Heart right ventricle (tissue), 16 donors: ENCODE data around the gene ICOS. TPM values are rescaled to one million over a fixed set of nuclear protein-coding genes. Genes with fewer than 3 reads are reported as not detected.
A peak's percentile ranks its signal among the peaks of the same experiment; 100 is the strongest.

Source experiments
- ATAC-seq, 8 donors: fragments of 200-7000 bp; cut with Tn5 transposase; one replicate each; pipeline ENCODE4 v1.9.1; 2020; ENCODE audit warnings: mild to moderate bottlenecking in 8 of 8, moderate library complexity in 8 of 8, moderate number of reproducible peaks in 1 of 8
- DNase-seq, 2 donors: peaks; one replicate each; pipeline ENCODE4 v3.0.0-alpha.2; 2020
- H3K27ac ChIP-seq, 10 donors: fragments of 200-600 bp; sonication (generic) in 2 of 10; one replicate each; pipeline versions ENCODE4 v1.5.0 to v1.8.0; 2020 to 2022; ENCODE audit warnings: mild to moderate bottlenecking in 3 of 10
- H3K27me3 ChIP-seq, 7 donors: fragments of 200-600 bp; one replicate each; pipeline ENCODE4 v1.8.0; 2021 to 2022; ENCODE audit warnings: mild to moderate bottlenecking in 2 of 7
- H3K36me3 ChIP-seq, 9 donors: fragments of 200-600 bp; sonication (generic) in 1 of 9; one replicate each; pipeline versions ENCODE4 v1.5.0 to v1.8.0; 2020 to 2022; ENCODE audit warnings: mild to moderate bottlenecking in 2 of 9
- H3K4me1 ChIP-seq, 9 donors: fragments of 200-600 bp; sonication (generic) in 1 of 9; one replicate each; pipeline versions ENCODE4 v1.5.0 to v1.8.0; 2020 to 2022; ENCODE audit warnings: mild to moderate bottlenecking in 4 of 9
- H3K4me3 ChIP-seq, 10 donors: fragments of 200-600 bp; sonication (generic) in 2 of 10; one replicate each; pipeline versions ENCODE4 v1.5.0 to v1.8.0; 2020 to 2022; ENCODE audit warnings: mild to moderate bottlenecking in 7 of 10, moderate library complexity in 2 of 10
- H3K9me3 ChIP-seq, 11 donors: fragments of 200-600 bp in 10 of 11; sonication (generic) in 2 of 11; one replicate each; pipeline versions ENCODE4 v1.5.0 to v1.8.0; 2013 to 2022; ENCODE audit warnings: mild to moderate bottlenecking in 2 of 11, control low read depth in 1 of 11, moderate library complexity in 1 of 11
- WGBS, 2 donors: extraction: QIAGEN DNeasy Blood & Tissue Kit; methylation state at CpG; one replicate each; pipeline ENCODE4 v1.1.7; 2013; ENCODE audit warnings: inconsistent platforms in 1 of 2; 5-methylcytosine and 5-hydroxymethylcytosine counted together
- intact Hi-C, 10 donors: fragments of 100-400 bp; cut with DNase I; formaldehyde crosslinking; loops; one replicate each; pipeline versions ENCODE4 v1.11.1 to v1.14.2; 2022
- polyA plus RNA-seq, 2 donors: library from polyadenylated mRNA; stranded (reverse); fragments of 200-250 nt; gene quantifications; one replicate each; pipeline ENCODE4 v1.2.3, GENCODE V29; 2013
- total RNA-seq, 10 donors: library from RNA; stranded (reverse); fragmentation: NEBNext Ultra II Directional in 3 of 10; extraction: Animal tissue kit (Norgen Biotek cat#: 25700) in 3 of 10; gene quantifications; one replicate each; pipeline versions ENCODE4 v1.2.1 to v1.2.4, GENCODE V29; 2021 to 2023
- TF ChIP-seq, protein P1 (sequence below), 9 donors: fragments of 200-600 bp; sonication (generic) in 2 of 9; IDR thresholded peaks; one replicate each; pipeline versions ENCODE4 v1.5.0 to v1.8.0; 2021 to 2022; ENCODE audit warnings: antibody characterized with exemption in 9 of 9, mild to moderate bottlenecking in 5 of 9, moderate library complexity in 1 of 9
- donor health status: Arrhythmogenic right ventricular cardiomyopathy.
- donor health status: ischemic (EF 13 %, LVEDD 7.1; RV severe dilation, severe dysfunction).
- donor health status: healthy with polysubstance abuse.
- donor health status: DM: no; HTN: yes; CAD: no.
- donor health status: DM: no; HTN: no; CAD: no.
- donor health status: ischemic (EF 25% LVEDD 6.9; RV normal size, moderate dysfunction).
- donor health status: ischemic (EF 25% LVEDD 5.7; RV mildly dilated, moderate dysfunction).
- donor health status: healthy.
- donor health status: DM: yes; HTN: yes; CAD: no.
- donor health status: Ischemic cardiomyopathy.
- donor health status: ischemic (EF 35%, LVEDD 5.7; RV mildly dilated, moderate dysfunction).
- donor health status: nonischemic (EF 11% LVEDD 7.7; RV severe dilation, severe dysfunction).
- donor health status: DM: yes; HTN: yes; CAD: no.
- donor health status: PGD.
- donor health status: ischemic (EF 29% LVEDD 5.4; RV normal size, mild dysfunction).
- donor health status: nonischemic (EF 23%, LVEDD 6.1; RV moderate dilation, normal function).

ICOS gene
- total and polyA plus RNA-seq, 12 donors, result 0.01 to 1.2 (median 0.09) TPM; not detected in 7

DNA sequence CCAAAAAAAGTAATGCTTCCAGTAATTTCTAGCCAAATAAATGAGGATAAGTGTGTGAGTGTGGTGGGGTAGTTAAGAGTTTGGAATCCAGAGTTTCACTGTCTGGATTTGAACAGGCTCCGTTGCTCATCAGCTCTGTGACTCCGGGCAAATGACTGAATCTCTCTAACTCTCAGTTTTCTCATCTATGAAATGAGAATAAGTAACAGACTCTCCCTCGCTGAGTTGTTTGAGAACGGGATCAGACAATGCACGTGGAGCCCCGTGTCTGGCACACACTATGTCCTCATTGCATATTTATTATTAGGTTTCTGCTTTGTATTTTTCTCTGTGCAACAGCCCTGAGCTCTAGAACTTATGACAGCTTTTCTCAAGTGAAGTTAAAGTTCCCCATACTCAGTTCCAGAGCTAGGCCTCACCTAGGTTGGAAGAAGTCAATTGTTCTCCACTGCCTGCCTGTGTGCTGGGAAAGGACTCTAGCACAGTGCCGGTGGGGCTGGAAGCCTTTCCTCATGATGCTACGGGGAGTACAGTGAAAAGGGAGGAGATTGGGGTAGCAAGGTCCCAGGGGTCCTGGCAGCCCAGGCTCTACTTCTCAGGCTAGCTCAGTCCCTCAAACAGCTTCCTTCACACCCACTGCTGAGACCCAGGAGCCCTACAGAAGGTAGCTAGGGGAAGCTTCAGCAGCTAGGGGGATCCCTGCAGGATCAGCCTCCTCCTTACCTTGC is 1.7 kb upstream of the ICOS start:
- no peak overlapping the region for H3K4me3 ChIP-seq

DNA sequence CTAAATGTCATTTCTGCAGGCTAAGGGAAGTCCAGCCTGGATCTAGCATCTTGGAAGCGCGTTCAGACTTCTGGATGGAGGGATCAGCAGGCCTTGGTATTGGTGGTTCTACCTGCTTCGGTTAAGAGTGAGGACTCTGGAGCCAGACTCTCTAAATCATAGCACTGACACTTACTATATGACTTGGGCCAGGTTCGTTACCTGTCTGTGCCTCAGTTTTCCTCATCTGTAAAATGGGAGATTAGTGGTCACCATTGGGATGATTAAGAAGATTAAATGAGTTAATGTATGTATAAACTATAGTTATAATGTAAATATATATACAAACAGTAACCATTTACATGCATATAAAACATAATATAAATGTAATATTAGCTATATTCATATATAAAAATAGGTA is 995 bp upstream of the ICOS start:
- H3K9me3 ChIP-seq, result no peaks in the 10 kb centered on the region
- TF ChIP-seq, protein P1, sequence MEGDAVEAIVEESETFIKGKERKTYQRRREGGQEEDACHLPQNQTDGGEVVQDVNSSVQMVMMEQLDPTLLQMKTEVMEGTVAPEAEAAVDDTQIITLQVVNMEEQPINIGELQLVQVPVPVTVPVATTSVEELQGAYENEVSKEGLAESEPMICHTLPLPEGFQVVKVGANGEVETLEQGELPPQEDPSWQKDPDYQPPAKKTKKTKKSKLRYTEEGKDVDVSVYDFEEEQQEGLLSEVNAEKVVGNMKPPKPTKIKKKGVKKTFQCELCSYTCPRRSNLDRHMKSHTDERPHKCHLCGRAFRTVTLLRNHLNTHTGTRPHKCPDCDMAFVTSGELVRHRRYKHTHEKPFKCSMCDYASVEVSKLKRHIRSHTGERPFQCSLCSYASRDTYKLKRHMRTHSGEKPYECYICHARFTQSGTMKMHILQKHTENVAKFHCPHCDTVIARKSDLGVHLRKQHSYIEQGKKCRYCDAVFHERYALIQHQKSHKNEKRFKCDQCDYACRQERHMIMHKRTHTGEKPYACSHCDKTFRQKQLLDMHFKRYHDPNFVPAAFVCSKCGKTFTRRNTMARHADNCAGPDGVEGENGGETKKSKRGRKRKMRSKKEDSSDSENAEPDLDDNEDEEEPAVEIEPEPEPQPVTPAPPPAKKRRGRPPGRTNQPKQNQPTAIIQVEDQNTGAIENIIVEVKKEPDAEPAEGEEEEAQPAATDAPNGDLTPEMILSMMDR (IDR thresholded peaks at IDR 0.05), result no peak
- 96 to 97% methylated on average over 4 of the region's 4 CpGs for WGBS, 2 donors
- no peak overlapping the region for H3K4me3 ChIP-seq
- ATAC-seq (no peak), DNase-seq (no peak)
- H3K36me3 ChIP-seq, result no peaks in the 10 kb centered on the region
- H3K4me1 ChIP-seq, result no peaks in the 10 kb centered on the region
- peak overlapping the region in 1 of 10 donors; percentile 60 for H3K27ac ChIP-seq
- H3K27me3 ChIP-seq, result no peaks in the 10 kb centered on the region
- intact Hi-C loops, result no loop called here

More for the DNA sequence above, 1.7 kb upstream of the ICOS start:
- TF ChIP-seq, protein P1 (IDR thresholded peaks at IDR 0.05), result no peak
- Histone ChIP-seq H3K4me1 (no peaks in the 10 kb centered on the region), H3K9me3 (no peaks in the 10 kb centered on the region), H3K27me3 (no peaks in the 10 kb centered on the region), H3K27ac (peak overlapping the region in 1 of 10 donors; percentile 60), H3K36me3 (no peaks in the 10 kb centered on the region)
- intact Hi-C loops, result no loop called here
- ATAC-seq (no peak), DNase-seq (no peak)
- WGBS, 2 donors, result 76 to 78% methylated on average over 8 of the region's 8 CpGs

DNA sequence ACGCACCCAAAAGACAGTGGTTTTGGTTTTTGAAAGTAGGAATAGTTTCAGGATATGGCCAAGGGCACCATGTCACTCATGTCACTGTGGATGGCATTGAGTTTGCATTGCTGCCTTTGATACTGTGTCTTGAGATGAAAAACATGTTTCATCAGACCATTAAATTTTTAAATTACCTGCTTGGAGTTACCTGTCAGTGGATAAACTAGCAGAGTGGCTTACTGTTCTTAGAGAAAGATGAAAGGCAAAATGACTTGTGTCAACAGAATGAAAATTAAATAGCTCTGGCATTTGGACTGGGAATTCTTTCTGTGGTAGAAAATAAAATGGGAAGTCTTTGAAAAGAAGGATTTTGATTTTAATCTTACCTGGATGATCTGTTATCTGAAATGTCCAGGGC is 386 bp downstream of the ICOS start:
- Histone ChIP-seq H3K4me1 (no peaks in the 10 kb centered on the region), H3K9me3 (no peaks in the 10 kb centered on the region), H3K27ac (peak overlapping the region in 1 of 10 donors; percentile 68), H3K4me3 (peak overlapping the region in 1 of 10 donors; percentile 42), H3K36me3 (no peaks in the 10 kb centered on the region), H3K27me3 (no peaks in the 10 kb centered on the region)
- ATAC-seq (no peak), DNase-seq (no peak)
- WGBS, 2 donors, result 97 to 100% methylated on average over 1 of the region's 1 CpG
- TF ChIP-seq, protein P1 (IDR thresholded peaks at IDR 0.05), result no peak
- intact Hi-C loops, result no loop called here

DNA sequence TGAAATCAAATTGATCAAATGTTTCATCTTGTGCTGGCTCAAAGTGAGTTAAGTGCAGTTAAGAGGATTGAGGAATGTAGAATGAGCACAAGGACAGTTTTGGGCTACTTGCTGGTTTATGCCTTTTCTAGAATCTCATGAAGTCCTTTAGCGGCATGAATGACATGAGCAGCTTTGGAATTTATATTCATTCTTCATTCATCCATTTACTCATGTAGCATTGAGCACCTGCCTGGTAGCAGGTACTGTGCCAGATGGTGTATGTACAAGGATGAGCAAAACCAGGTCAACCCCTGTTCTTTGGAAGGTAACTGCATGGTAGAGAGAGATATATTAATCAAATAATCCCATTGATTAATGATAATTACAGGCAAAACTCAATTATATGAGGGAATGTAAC is 1.2 kb downstream of the ICOS start:
- 98 to 100% methylated on average over 1 of the region's 1 CpG for WGBS, 2 donors
- no peak for ATAC-seq
- intact Hi-C loops, result no loop called here
- Histone ChIP-seq H3K9me3 (no peaks in the 10 kb centered on the region), H3K27me3 (no peaks in the 10 kb centered on the region), H3K4me3 (peak overlapping the region in 1 of 10 donors; percentile 42), H3K27ac (peak overlapping the region in 1 of 10 donors; percentile 68), H3K36me3 (no peaks in the 10 kb centered on the region), H3K4me1 (no peaks in the 10 kb centered on the region)
- DNase-seq, result no peak
- TF ChIP-seq, protein P1 (IDR thresholded peaks at IDR 0.05), result no peak
